ENCODE measurements around the gene F10. TPM values are rescaled to one million over a fixed set of nuclear protein-coding genes. Genes with fewer than 3 reads are reported as not detected.

F10 gene
- polyA plus RNA-seq, 1 of the 3 experiments (the other 2 are of a cell fraction), result 12.5 TPM

GRCh38 chr13:113087923-113088690 lies 34.5 kb upstream of the F10 start:
- ChIA-PET POLR2A (no interaction called here), CTCF (no interaction called here)
- Histone ChIP-seq H3K4me3 (ENCODE audit: low read depth in 2 of 2, low read length in 1 of 2) (no peak overlapping the region), H3K4me2 (no peak overlapping the region), H3K27me3 (ENCODE audit: insufficient read depth) (no peaks in the 10 kb centered on the region), H3K9ac (no peak overlapping the region), H2AFZ (ENCODE audit: low read depth) (no peak overlapping the region), H3K79me2 (ENCODE audit: insufficient read depth) (no peaks in the 10 kb centered on the region), H3K4me1 (ENCODE audit: control insufficient read depth in 1 of 2, insufficient read depth in 2 of 2, low read depth in 1 of 2, low read length in 1 of 2) (peaks cover 0 to 3% of the 10 kb centered on the region in 2 experiments; a peak in 1 of 4 replicates), H3K9me2 (no peaks in the 10 kb centered on the region), H3K36me3 (replicated peaks in 1 of 2; ENCODE audit: control insufficient read depth in 1 of 2, insufficient read depth in 2 of 2, low read length in 1 of 2) (no peaks in the 10 kb centered on the region), H3K9me3 (no peaks in the 10 kb centered on the region), H3F3A (replicated peaks; ENCODE audit: insufficient read depth) (no peaks in the 10 kb centered on the region), H3K27ac (ENCODE audit: low read depth in 2 of 2, low read length in 1 of 2) (no peak overlapping the region), H4K20me1 (ENCODE audit: insufficient read depth) (no peaks in the 10 kb centered on the region)
- TF ChIP-seq YY1 (IDR thresholded peaks at IDR 0.05; ENCODE audit: low read depth) (no peak), EZH2phosphoT487 (IDR thresholded peaks at IDR 0.05; ENCODE audit: borderline replicate concordance, low read depth) (no peak), RXRA (IDR thresholded peaks at IDR 0.05; ENCODE audit: borderline replicate concordance, low read depth) (no peak), CHD2 (IDR thresholded peaks at IDR 0.05; ENCODE audit: low read length, partially characterized antibody) (no peak)
- no peak for DNase-seq
- 77% methylated on average over 39 of the region's 40 CpGs for WGBS (ENCODE audit: low lambda C conversion rate)

- DNase-seq, result no peak
- ChIA-PET CTCF (no interaction called here), POLR2A (no interaction called here)
- H3K9me2 ChIP-seq, result no peaks in the 10 kb centered on the region
- no peak overlapping the region for H3K4me2 ChIP-seq
- H3K9me3 ChIP-seq, result no peaks in the 10 kb centered on the region
- H3K9ac ChIP-seq, result no peak overlapping the region
- peaks cover 0 to 6% of the 10 kb centered on the region in 2 experiments; a peak in 1 of 4 replicates for H3K4me1 ChIP-seq (ENCODE audit: control insufficient read depth in 1 of 2, insufficient read depth in 2 of 2, low read depth in 1 of 2, low read length in 1 of 2)
- H3K27me3 ChIP-seq (ENCODE audit: insufficient read depth), result no peaks in the 10 kb centered on the region
- H3K36me3 ChIP-seq (replicated peaks in 1 of 2; ENCODE audit: control insufficient read depth in 1 of 2, insufficient read depth in 2 of 2, low read length in 1 of 2), result no peaks in the 10 kb centered on the region
- H3K27ac ChIP-seq (ENCODE audit: low read depth in 2 of 2, low read length in 1 of 2), result no peak overlapping the region
- TF ChIP-seq TEAD4 (IDR thresholded peaks at IDR 0.05; ENCODE audit: borderline replicate concordance, insufficient read depth) (no peak), NRF1 (IDR thresholded peaks at IDR 0.05; ENCODE audit: low read depth, low read length) (no peak), IRF3 (IDR thresholded peaks at IDR 0.05; ENCODE audit: low read depth, low read length) (no peak), MXI1 (IDR thresholded peaks at IDR 0.05; ENCODE audit: low read depth, low read length) (no peak), USF1 (IDR thresholded peaks at IDR 0.05; ENCODE audit: borderline replicate concordance, low read depth) (no peak), JUND (IDR thresholded peaks at IDR 0.05) (no peak), EP300 (IDR thresholded peaks at IDR 0.05; ENCODE audit: borderline replicate concordance in 1 of 2, low read depth in 1 of 2, low read length in 1 of 2) (no peak), MEF2A (IDR thresholded peaks at IDR 0.05; ENCODE audit: borderline replicate concordance, low read depth) (no peak), MAX (IDR thresholded peaks at IDR 0.05; ENCODE audit: low read depth) (no peak), RAD21 (IDR thresholded peaks at IDR 0.05; ENCODE audit: low read length) (no peak), CTCF (IDR thresholded peaks at IDR 0.05) (no peak), RFX5 (IDR thresholded peaks at IDR 0.05; ENCODE audit: low read length) (no peak), PBX3 (IDR thresholded peaks at IDR 0.05) (no peak), GATA2 (CRISPR knock-in tag; IDR thresholded peaks at IDR 0.05) (no peak), SIN3A (IDR thresholded peaks at IDR 0.05; ENCODE audit: borderline replicate concordance, low read depth, low read length) (no peak), ZBTB33 (IDR thresholded peaks at IDR 0.05; ENCODE audit: borderline replicate concordance, low read depth) (no peak), FOSL2 (IDR thresholded peaks at IDR 0.05; ENCODE audit: borderline replicate concordance, low read depth) (no peak)
- no peaks in the 10 kb centered on the region for H4K20me1 ChIP-seq (ENCODE audit: insufficient read depth)
- no peaks in the 10 kb centered on the region for H3K79me2 ChIP-seq (ENCODE audit: insufficient read depth)
- H3K4me3 ChIP-seq (ENCODE audit: low read depth in 2 of 2, low read length in 1 of 2), result no peak overlapping the region
- no peaks in the 10 kb centered on the region for H3F3A ChIP-seq (replicated peaks; ENCODE audit: insufficient read depth)
- H2AFZ ChIP-seq (ENCODE audit: low read depth), result no peak overlapping the region
- WGBS (ENCODE audit: low lambda C conversion rate), result 72% methylated on average over 10 of the region's 17 CpGs
Measured at GRCh38 chr13:113088691-113089020, 33.9 kb upstream of the F10 start.
